Muscle of leg (tissue), 16 donors: ENCODE measurements around the gene FRRS1L. TPM values are rescaled to one million over a fixed set of nuclear protein-coding genes. Genes with fewer than 3 reads are reported as not detected.

Experiments used
- DNase-seq: peaks from one replicate; pipeline ENCODE4 v3.0.0; 2013
- H3K27ac ChIP-seq: one replicate; pipeline ENCODE4 v1.5.1; 2013; ENCODE audit warnings: mild to moderate bottlenecking, low read length, control low read depth
- H3K27me3 ChIP-seq: one replicate; pipeline ENCODE4 v1.6.1; 2013; ENCODE audit warnings: low read length; ENCODE audit not compliant: control insufficient read depth, insufficient read depth
- H3K36me3 ChIP-seq: one replicate; pipeline ENCODE4 v1.6.1; 2013; ENCODE audit warnings: low read length; ENCODE audit not compliant: control insufficient read depth, insufficient read depth
- H3K4me1 ChIP-seq: one replicate; pipeline ENCODE4 v1.6.1; 2013; ENCODE audit warnings: low read length; ENCODE audit not compliant: control insufficient read depth, insufficient read depth
- H3K4me3 ChIP-seq: one replicate; pipeline ENCODE4 v1.5.1; 2013; ENCODE audit warnings: low read length, control low read depth
- H3K9me3 ChIP-seq: replicated peaks from 2 replicates; pipeline ENCODE4 v1.6.1; 2013; ENCODE audit warnings: low read depth, low read length; ENCODE audit not compliant: control insufficient read depth
- WGBS: methylation state at CpG from one replicate; pipeline ENCODE4 v1.1.5; 2013; ENCODE audit warnings: missing lambda C conversion rate; ENCODE audit not compliant: insufficient coverage; 5-methylcytosine and 5-hydroxymethylcytosine counted together
- long read RNA-seq, 11 donors: transcript quantifications; one replicate each; lab custom pipeline, GENCODE V29; 2026
- polyA plus RNA-seq, 8 donors: library from polyadenylated mRNA; unstranded; fragments of 120-200 nt; gene quantifications; one replicate each; pipeline versions ENCODE4 v1.2.1 to v1.2.3, GENCODE V29; 2013; ENCODE audit warnings: inconsistent platforms in 1 of 8, low replicate concordance in 1 of 8; ENCODE audit not compliant: insufficient read length in 8 of 8, insufficient read depth in 1 of 8
- total RNA-seq: library from RNA; stranded (reverse); fragments of 120-200 nt; gene quantifications from one replicate; pipeline ENCODE4 v1.2.4, GENCODE V29; 2013

Gene FRRS1L
- total RNA-seq (1.9 TPM), polyA plus RNA-seq (1 to 10 TPM in 4 of 8 donors, under 1 TPM in 4; 0.41 to 3.7 (median 0.97) TPM)
- long read RNA-seq, donor 1, full-length matches to known transcripts, result 1 of 1 reads
- long read RNA-seq, donor 1, partial matches to known transcripts, result 0 of 1 reads
- long read RNA-seq, donor 1, other reads (novel, unspliced or antisense), result 0 of 1 reads
- long read RNA-seq, donor 2, result 0 reads
- long read RNA-seq, donor 3, result 0 reads
- long read RNA-seq, donor 4, result 0 reads
- long read RNA-seq, donor 5, partial matches to known transcripts, result 0 of 1 reads
- long read RNA-seq, donor 5, other reads (novel, unspliced or antisense), result 0 of 1 reads
- long read RNA-seq, donor 6, result 0 reads
- long read RNA-seq, donor 7, result 0 reads
- long read RNA-seq, donor 8, result 0 reads
- long read RNA-seq, donor 9, result 0 reads
- long read RNA-seq, donor 10, result 0 reads
- long read RNA-seq, donor 11, result 0 reads

GRCh38 chr9:109166771-109167601, at the start of gene FRRS1L:
Gene FRRS1L (minus strand): TSS chr9:109167249. CDS start chr9:109167138, 111 bp downstream.
- H3K4me3 ChIP-seq, result peak within 1 kb of the TSS; percentile 9
- no peak within 1 kb of the TSS for H3K27ac ChIP-seq
- 2% methylated on average over 77 of the region's 86 CpGs for WGBS
- DNase-seq, result peak; percentile 46
- H3K4me1 ChIP-seq, result no peaks in the 10 kb centered on the region
- peaks cover 24% of the 10 kb centered on the region for H3K27me3 ChIP-seq
- no peaks in the 10 kb centered on the region for H3K36me3 ChIP-seq
- no peaks in the 10 kb centered on the region for H3K9me3 ChIP-seq

- 93% methylated on average over 6 of the region's 6 CpGs for WGBS
- Histone ChIP-seq H3K9me3 (no peaks in the 10 kb centered on the region), H3K4me3 (no peak overlapping the region), H3K36me3 (no peaks in the 10 kb centered on the region), H3K27ac (no peak overlapping the region), H3K4me1 (no peaks in the 10 kb centered on the region), H3K27me3 (no peaks in the 10 kb centered on the region)
- no peak for DNase-seq
Observed at GRCh38 chr9:109214414-109214813, 47.4 kb upstream of the FRRS1L start.

GRCh38 chr9:109213285-109214121, 46.5 kb upstream of the FRRS1L start:
- WGBS, result 88% methylated on average over 2 of the region's 11 CpGs
- DNase-seq, result no peak

GRCh38 chr9:109212768-109213167, 45.7 kb upstream of the FRRS1L start:
- no peak overlapping the region for H3K27ac ChIP-seq
- WGBS, result 78% methylated on average over 4 of the region's 4 CpGs
- H3K4me1 ChIP-seq, result no peaks in the 10 kb centered on the region
- H3K27me3 ChIP-seq, result no peaks in the 10 kb centered on the region
- DNase-seq, result no peak
- no peaks in the 10 kb centered on the region for H3K36me3 ChIP-seq
- H3K4me3 ChIP-seq, result no peak overlapping the region
- H3K9me3 ChIP-seq, result no peaks in the 10 kb centered on the region

More at GRCh38 chr9:109213285-109214121, 46.5 kb upstream of the FRRS1L start:
- Histone ChIP-seq H3K4me3 (no peak overlapping the region), H3K27me3 (no peaks in the 10 kb centered on the region), H3K27ac (no peak overlapping the region), H3K9me3 (no peaks in the 10 kb centered on the region), H3K4me1 (no peaks in the 10 kb centered on the region), H3K36me3 (no peaks in the 10 kb centered on the region)

GRCh38 chr9:109206670-109207069, 39.6 kb upstream of the FRRS1L start:
- H3K36me3 ChIP-seq, result no peaks in the 10 kb centered on the region
- 90% methylated on average over 2 of the region's 2 CpGs for WGBS
- H3K4me3 ChIP-seq, result no peak overlapping the region
- no peaks in the 10 kb centered on the region for H3K9me3 ChIP-seq
- H3K27me3 ChIP-seq, result no peaks in the 10 kb centered on the region
- no peak overlapping the region for H3K27ac ChIP-seq
- no peak for DNase-seq
- no peaks in the 10 kb centered on the region for H3K4me1 ChIP-seq

- 57% methylated on average over 1 of the region's 1 CpG for WGBS
- Histone ChIP-seq H3K27me3 (no peaks in the 10 kb centered on the region), H3K27ac (no peak overlapping the region)
Observed at GRCh38 chr9:109205526-109205925, 38.5 kb upstream of the FRRS1L start.

GRCh38 chr9:109203761-109204360, 36.8 kb upstream of the FRRS1L start:
- WGBS, result 70% methylated on average over 1 of the region's 4 CpGs

More at GRCh38 chr9:109205526-109205925, 38.5 kb upstream of the FRRS1L start:
- no peak for DNase-seq
- Histone ChIP-seq H3K4me1 (no peaks in the 10 kb centered on the region), H3K36me3 (no peaks in the 10 kb centered on the region), H3K4me3 (no peak overlapping the region), H3K9me3 (no peaks in the 10 kb centered on the region)

GRCh38 chr9:109199676-109200075, 32.6 kb upstream of the FRRS1L start:
- 69% methylated on average over 3 of the region's 5 CpGs for WGBS
- no peak for DNase-seq
- H3K27me3 ChIP-seq, result no peaks in the 10 kb centered on the region
- H3K9me3 ChIP-seq, result no peaks in the 10 kb centered on the region
- H3K36me3 ChIP-seq, result no peaks in the 10 kb centered on the region
- H3K27ac ChIP-seq, result no peak overlapping the region
- no peaks in the 10 kb centered on the region for H3K4me1 ChIP-seq
- H3K4me3 ChIP-seq, result no peak overlapping the region

More at GRCh38 chr9:109203761-109204360, 36.8 kb upstream of the FRRS1L start:
- Histone ChIP-seq H3K4me3 (no peak overlapping the region), H3K36me3 (no peaks in the 10 kb centered on the region), H3K4me1 (no peaks in the 10 kb centered on the region), H3K27me3 (no peaks in the 10 kb centered on the region), H3K27ac (no peak overlapping the region), H3K9me3 (no peaks in the 10 kb centered on the region)
- DNase-seq, result no peak

GRCh38 chr9:109198736-109199382, 31.8 kb upstream of the FRRS1L start:
- Histone ChIP-seq H3K9me3 (no peaks in the 10 kb centered on the region), H3K27me3 (no peaks in the 10 kb centered on the region), H3K4me3 (no peak overlapping the region), H3K27ac (no peak overlapping the region), H3K36me3 (no peaks in the 10 kb centered on the region), H3K4me1 (no peaks in the 10 kb centered on the region)
- no peak for DNase-seq
- no CpG with 5 or more reads among the region's 6 CpGs for WGBS
